ENCODE data around the gene RAD51B.

RAD51B gene

DNA sequence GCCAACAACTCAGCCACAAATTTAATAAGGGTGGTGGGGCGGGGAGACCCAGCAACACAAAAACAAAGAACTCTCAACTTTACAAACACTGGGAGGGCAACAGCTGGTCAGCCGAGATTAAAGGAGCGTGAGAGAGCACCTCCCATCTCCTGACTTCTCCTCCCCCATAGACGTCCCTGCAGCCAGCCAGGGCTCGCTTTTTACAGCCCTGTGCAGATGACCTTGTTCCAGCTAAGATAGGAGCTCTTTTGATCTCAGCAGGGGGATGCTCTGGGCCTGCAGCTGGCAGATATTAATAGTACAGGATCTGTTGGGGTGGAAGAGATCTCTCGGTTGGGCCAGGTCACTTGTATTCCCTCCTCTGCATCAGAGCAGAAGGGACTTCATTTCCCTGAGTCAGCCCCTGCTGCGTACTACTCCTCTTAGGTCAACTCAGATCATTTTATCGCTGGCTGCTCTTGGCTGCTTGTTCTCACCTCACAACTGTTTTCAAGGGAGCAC lies 475.8 kb downstream of the RAD51B start:
- TF ChIP-seq, protein P1, sequence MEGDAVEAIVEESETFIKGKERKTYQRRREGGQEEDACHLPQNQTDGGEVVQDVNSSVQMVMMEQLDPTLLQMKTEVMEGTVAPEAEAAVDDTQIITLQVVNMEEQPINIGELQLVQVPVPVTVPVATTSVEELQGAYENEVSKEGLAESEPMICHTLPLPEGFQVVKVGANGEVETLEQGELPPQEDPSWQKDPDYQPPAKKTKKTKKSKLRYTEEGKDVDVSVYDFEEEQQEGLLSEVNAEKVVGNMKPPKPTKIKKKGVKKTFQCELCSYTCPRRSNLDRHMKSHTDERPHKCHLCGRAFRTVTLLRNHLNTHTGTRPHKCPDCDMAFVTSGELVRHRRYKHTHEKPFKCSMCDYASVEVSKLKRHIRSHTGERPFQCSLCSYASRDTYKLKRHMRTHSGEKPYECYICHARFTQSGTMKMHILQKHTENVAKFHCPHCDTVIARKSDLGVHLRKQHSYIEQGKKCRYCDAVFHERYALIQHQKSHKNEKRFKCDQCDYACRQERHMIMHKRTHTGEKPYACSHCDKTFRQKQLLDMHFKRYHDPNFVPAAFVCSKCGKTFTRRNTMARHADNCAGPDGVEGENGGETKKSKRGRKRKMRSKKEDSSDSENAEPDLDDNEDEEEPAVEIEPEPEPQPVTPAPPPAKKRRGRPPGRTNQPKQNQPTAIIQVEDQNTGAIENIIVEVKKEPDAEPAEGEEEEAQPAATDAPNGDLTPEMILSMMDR (IDR thresholded peaks at IDR 0.05), result no peak

DNA sequence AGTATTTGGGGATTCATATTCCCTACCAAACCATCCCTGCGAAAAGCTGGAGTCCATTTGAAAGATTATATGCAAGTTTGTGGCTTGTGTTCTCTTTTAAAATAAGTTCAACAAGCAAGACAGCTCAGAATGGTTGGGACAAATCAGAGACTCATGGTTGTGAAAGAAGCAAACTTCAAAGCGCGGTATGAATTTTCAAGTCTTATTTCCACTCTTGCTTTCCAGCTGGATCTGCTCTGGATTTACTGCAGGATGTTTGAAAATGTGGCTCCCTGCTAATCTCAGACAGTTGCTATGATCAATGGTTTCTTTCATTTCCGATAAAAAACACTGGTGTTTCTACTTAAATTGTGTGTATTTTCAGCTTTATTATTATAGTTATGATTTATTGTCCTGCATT lies 477.5 kb downstream of the RAD51B start:
- TF ChIP-seq, protein P1 (IDR thresholded peaks at IDR 0.05), result no peak

DNA sequence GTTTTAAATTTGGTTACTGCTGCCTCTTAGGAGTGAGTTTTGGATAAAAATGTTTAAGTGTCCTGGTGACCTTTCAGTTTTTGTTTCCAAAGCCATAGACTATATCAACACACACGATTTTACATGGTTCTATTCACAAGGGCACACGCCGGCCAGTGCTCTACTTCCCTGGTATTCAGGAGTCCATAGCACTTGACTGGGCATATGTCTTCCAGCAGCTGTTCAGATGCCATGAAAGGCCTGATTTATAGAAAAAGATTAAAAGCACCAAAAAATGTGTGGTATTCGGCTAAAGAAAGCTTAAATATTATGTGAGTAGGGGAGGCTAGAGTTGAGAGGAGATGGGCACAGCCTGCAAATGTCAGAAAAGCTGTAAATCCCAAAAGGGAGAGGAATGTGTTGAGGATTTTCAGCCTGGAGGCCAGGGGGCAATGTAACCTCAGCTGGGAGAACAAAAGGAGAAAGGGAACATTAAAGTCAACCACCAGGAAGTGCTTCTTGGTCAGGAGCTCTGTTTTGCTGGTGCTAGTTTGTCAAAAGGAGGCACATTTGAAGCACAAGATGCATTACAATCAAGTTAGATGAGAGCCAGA lies 478.4 kb downstream of the RAD51B start:
- TF ChIP-seq, protein P1 (IDR thresholded peaks at IDR 0.05), result no peak

DNA sequence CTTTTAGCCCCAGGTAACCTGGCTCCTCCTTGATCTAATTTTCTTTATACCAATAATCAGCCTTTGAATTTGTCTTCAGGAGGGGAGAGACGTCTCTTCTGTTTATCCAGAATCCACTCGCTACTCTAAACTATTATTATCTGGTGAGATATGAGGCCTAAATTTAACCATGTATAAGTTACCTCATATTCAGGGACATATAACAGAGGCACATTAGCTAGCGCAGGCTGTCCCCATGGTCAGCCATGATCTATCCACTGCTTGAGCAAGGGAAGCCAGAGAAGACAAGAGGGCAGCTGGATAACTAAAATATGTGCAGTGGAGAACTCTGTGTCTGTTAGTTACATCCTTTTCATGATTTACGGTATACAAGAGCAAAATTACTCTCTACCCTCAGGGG lies 481.0 kb downstream of the RAD51B start:
- TF ChIP-seq, protein P1 (IDR thresholded peaks at IDR 0.05), result no peak

DNA sequence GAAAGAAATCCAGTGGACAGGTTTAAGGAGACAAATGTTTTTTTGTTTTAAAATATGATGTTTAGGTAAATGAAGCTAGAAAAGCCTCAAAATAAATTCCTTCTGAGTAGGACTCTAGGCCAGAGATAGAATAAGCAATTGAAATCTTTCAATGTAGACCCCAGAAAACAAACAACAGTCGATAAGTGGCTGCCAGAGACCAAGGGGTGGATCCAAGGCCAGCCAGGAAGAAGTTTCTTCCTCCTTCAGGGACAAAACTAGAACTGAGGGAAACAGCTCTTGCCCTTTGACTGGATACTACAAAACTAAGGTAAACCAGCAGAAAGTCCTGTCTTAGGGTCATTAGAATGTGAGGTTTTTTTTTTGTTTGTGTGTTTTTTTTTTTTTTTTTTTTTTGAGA lies 481.6 kb downstream of the RAD51B start:
- TF ChIP-seq, protein P1 (IDR thresholded peaks at IDR 0.05), result no peak

DNA sequence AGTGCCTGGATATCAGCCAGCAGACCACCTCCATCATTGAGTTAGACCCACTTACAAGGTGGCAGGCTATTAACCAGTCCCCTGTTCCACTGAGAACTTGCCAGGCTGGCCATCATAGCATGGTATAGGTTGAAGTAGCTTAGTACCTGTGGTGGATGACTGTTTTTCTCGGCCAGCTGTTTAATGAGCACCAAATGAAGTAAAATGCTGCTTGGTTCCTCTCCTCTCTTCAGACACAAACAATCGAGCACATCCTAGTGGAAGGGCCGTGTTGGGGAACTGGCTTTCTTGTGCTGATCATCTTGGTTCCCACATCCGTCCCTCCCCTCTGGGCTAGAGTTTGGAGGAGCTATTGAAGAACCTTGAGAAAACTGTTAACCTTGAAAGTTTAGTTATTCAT lies 486.2 kb downstream of the RAD51B start:
- TF ChIP-seq, protein P1 (IDR thresholded peaks at IDR 0.05), result no peak

DNA sequence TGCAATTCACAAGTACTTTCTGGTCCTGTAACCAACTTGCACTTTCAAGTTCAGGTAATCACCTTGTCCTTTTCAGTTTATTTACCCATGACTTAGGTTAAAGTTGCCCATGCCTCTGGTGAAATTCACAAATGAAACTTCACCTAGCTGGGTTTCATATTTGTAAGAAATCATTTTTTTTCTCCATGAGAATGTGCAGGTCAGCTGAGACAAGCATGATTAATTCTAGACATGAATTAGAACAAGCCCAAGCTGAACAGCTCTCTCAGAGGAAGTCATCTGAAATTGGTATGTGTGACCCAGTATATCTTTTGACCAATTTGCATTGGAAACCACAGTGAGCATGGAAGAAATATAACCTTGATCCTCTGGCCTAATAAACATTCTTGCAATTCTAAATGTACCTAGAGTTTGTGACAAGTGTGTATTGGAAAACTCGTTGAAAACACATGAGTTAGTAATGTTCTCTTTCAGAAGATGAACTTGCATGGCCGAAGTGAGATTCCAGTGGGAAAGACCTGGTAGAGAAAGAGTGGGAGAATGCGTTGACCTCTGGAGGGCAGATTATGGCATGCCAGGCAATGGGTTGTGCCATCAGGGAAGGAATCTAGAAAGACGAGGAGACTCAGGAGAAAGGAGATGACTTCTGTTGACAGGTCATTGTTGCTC lies 486.8 kb downstream of the RAD51B start:
- TF ChIP-seq, protein P1 (IDR thresholded peaks at IDR 0.05), result no peak
